LoVo (cell line): ENCODE results near the gene PPARD.
"Not testable (repeated sequence)": the region's sequence is repeated elsewhere in the genome, so short reads cannot be mapped to it uniquely, and the experiment has no call there.

Source experiments
- DNase-seq: peaks from one replicate; pipeline ENCODE4 v3.0.0-alpha.2; 2016; ENCODE audit warnings: low spot score

PPARD gene

GRCh38 chr6:35381132-35381531 lies 38.8 kb downstream of the PPARD start:
- no peak for DNase-seq

DNA sequence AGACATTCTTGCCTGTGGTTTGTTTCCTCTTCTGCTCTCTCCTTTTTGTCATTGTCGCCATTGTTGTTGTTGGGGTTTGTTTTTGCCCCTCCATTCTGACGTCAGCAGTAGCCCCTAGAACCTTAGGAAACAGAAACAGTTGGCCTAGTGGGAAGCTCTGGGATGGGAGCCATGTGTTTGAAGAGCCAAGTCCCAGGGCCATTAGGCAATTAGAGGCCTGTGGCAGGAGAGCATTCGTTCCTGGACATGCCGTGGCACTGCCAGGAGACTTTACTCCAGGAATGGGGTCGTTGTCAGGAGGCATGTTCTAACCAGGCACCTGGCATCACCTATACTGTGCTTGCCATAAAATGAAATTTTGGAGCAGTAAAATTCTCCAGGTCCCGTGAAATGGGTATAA lies 39.7 kb downstream of the PPARD start:
- no peak for DNase-seq

DNA sequence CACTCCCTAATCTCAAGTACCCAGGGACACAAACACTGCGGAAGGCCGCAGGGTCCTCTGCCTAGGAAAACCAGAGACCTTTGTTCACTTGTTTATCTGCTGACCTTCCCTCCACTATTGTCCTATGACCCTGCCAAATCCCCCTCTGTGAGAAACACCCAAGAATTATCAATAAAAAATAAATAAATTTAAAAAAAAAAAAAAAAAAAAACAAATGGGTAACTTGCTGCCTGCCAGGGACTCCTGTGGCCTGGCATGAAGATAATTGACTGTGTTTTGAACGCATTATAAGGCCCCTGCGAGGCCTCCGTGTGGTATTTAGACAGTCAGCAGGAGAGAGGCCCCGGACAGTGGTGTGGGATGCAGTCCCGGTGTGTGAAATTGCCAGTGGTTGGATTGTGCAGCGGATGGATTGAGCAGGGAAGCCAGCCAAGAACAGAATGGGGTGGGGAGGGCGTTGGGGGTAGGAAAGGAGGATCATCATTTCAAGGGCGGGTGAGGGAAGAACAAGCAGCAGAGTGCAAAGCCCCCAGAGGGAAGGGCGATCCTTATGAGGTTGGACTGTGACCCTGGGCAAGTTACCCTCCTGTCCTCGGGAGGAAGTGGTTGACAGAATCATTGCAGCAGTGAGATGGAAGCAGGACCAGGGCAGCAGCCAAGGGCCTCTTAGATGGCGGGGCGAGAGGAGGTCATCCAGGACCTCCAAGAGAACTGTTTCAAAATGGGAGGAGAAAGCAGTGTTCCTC lies 43.3 kb downstream of the PPARD start:
- DNase-seq: no peak

- no peak for DNase-seq
Measured at GRCh38 chr6:35386989-35387388, 44.6 kb downstream of the PPARD start.

DNA sequence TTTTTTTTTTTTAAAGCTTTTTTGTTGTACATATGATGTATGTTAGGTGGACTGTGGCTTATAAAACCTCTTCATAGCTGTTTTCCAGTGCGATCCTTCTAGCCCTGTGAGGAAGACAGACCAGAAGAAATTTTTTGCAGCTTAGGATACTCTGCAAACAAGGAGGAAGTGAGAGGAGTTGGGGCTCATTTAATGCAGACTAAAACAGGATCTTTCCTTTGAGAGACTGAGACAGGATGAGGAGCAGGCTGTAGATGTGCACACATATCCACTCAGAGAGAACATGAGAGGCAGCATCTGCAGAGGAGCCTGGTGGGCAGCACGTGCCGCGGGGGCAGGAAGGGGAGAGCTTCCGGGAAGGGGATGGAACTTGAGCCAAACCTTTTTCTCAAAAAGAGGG lies 45.7 kb downstream of the PPARD start:
- DNase-seq: no peak

GRCh38 chr6:35388772-35389352 lies 46.5 kb downstream of the PPARD start:
- DNase-seq: no peak

- DNase-seq: not testable (repeated sequence)
Measured at GRCh38 chr6:35389386-35389785, 47.0 kb downstream of the PPARD start.

DNA sequence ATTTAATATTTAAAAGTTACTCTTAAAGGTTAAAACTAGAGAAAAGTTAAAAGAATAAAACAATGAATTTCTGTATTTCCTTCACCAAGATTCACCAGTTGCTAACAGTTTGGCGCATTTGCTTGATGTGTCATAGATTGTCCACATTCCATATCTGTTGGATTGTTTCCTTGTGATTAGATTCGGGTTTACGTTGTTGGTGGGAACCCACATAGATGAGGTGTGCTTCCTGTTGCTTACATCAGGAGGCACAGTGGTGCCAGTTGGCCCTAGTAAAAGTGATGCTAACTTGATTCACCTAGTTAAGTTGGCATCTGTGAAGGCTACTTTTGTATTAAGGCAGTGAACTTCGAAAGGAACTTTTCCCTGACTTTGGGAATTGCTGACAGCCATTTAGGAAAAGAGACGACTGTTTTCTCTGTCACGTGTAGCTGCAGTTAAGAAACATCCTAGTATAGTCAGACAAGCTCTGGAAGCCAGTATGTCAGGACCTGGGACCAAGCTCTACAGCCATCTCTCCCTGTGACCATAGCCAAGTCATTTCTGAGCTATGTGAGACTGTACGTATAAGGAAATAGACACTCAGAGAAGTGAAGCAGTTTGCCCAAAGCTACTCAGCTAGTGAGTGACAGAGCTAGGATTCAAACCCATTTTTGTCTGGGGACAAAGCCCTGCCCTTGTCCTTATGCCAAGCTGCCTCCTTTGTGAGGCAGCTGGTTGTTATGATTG lies 49.0 kb downstream of the PPARD start:
- DNase-seq: peak; percentile 30

GRCh38 chr6:35392111-35392702 lies 49.8 kb downstream of the PPARD start:
- DNase-seq: peak; percentile 68

GRCh38 chr6:35392773-35393672 lies 50.7 kb downstream of the PPARD start:
- no peak for DNase-seq

DNA sequence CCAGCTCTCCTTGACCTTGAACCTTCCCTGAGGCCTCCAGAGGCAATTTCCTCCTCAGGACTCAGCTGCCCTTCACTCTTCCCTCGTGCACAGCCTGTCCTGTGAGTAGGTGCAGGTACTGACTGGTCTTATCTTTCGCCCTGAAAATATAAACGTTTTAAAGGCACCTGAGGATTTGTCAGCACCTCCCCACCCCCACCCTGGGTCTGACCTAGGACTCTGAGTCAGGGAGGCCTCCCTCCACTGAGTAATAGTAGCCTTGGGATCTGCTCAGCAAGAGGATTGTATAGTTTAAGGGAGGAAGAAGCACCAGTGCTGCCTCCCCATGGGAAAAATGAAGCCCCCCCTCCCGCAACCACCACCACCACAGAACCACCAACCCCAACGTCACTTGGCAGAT lies 54.6 kb downstream of the PPARD start:
- no peak for DNase-seq

DNA sequence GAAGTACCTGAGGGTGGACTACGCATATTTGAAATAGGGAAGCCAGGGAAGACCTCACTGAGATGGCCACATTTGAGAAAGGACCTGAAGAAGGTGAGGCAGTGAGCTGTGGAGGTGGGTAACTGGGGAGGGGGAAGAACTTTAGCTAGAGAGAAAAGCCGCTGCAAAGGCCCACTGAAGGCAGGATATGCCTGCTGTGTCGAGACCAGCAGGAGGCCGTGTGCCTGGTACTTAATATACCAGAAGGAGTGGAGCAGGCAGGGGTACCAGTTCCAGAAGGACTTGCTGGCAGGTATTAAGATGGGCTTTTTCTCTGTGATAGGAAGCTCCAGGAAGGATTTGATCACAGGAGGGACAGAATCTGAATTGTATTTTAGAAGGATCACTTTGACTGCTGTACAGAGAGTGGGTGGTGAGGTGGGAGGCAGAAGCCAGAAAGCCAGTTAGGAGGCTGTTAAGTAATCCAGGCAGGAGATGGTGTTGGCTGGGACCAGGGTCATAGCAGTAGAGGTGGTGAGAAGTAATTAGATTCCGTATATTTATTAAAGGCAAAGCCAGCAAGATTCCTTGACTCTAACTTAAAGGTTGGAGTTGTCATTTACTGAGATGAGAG lies 55.6 kb downstream of the PPARD start:
- DNase-seq: no peak

- no peak for DNase-seq
Measured at GRCh38 chr6:35398526-35398925, 56.2 kb downstream of the PPARD start.

GRCh38 chr6:35400111-35400510 lies 57.8 kb downstream of the PPARD start:
- DNase-seq: no peak

- peak; percentile 68 for DNase-seq
Measured at GRCh38 chr6:35400901-35401311, 58.5 kb downstream of the PPARD start.

- DNase-seq: peak; percentile 6
Measured at GRCh38 chr6:35401514-35401913, 59.2 kb downstream of the PPARD start.

GRCh38 chr6:35402136-35402855 lies 59.9 kb downstream of the PPARD start:
- no peak for DNase-seq

DNA sequence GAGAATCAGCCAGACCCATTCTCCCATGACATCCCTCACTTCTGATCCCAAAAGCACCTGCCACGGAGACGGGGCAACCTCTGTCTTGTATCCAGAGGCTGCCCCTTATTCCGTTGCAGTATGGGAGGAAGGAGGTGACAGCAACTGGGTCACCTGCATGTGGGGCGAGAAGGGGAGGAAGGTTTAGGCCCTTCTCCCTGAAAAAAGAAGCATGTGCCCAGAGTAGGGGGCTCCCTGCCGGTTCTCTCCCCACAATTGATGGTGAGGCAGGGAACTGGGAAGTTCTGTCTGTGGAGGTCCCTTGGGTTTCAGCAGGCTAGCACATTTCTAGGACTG lies 60.5 kb downstream of the PPARD start:
- DNase-seq: no peak

GRCh38 chr6:35403544-35404442 lies 61.4 kb downstream of the PPARD start:
- no peak for DNase-seq
